Right lobe of liver (tissue), 6 donors: Measurements from ENCODE around the gene PIM3. TPM values are rescaled to one million over a fixed set of nuclear protein-coding genes. Genes with fewer than 3 reads are reported as not detected.
A peak's percentile ranks its signal among the peaks of the same experiment; 100 is the strongest.

Experiments
- ATAC-seq, 4 donors: fragments of 200-7000 bp; cut with Tn5 transposase; one replicate each; pipeline ENCODE4 v1.9.1; 2020; ENCODE audit warnings: mild to moderate bottlenecking in 4 of 4, moderate library complexity in 4 of 4
- DNase-seq, 3 donors: peaks; one replicate each; pipeline ENCODE4 v3.0.0-alpha.2; 2020
- H3K27ac ChIP-seq, 3 donors: fragments of 200-600 bp; one replicate each; pipeline ENCODE4 v1.8.0; 2022
- H3K27me3 ChIP-seq, 2 donors: fragments of 200-600 bp; one replicate each; pipeline ENCODE4 v1.8.0; 2022
- H3K36me3 ChIP-seq, 4 donors: fragments of 200-600 bp; sonication (generic) in 1 of 4; one replicate each; pipeline versions ENCODE4 v1.5.1 to v1.8.0; 2017 to 2022; ENCODE audit warnings: control low read depth in 1 of 4
- H3K4me1 ChIP-seq, 4 donors: fragments of 200-600 bp; sonication (generic) in 1 of 4; one replicate each; pipeline versions ENCODE4 v1.5.1 to v1.8.0; 2017 to 2022; ENCODE audit warnings: control low read depth in 1 of 4
- H3K4me3 ChIP-seq, 3 donors: fragments of 200-600 bp; one replicate each; pipeline ENCODE4 v1.8.0; 2022
- H3K9me3 ChIP-seq, 4 donors: fragments of 200-600 bp; sonication (generic) in 1 of 4; one replicate each; pipeline versions ENCODE4 v1.5.1 to v1.8.0; 2017 to 2022; ENCODE audit warnings: control low read depth in 1 of 4
- CTCF ChIP-seq, 4 donors: fragments of 200-600 bp in 3 of 4; fragments of 450-650 bp in 1 of 4; IDR thresholded peaks; one replicate each; pipeline versions ENCODE4 v1.5.1 to v1.8.0; 2016 to 2022; ENCODE audit warnings: antibody characterized with exemption in 4 of 4, mild to moderate bottlenecking in 2 of 4
- POLR2A ChIP-seq: fragments of 450-650 bp; IDR thresholded peaks from one replicate; pipeline ENCODE4 v1.6.1; 2017; ENCODE audit warnings: antibody characterized with exemption, mild to moderate bottlenecking
- WGBS: methylation state at CpG from one replicate; pipeline ENCODE4 v1.1.6; 2018; ENCODE audit warnings: low coverage, low lambda C conversion rate; ENCODE audit not compliant: insufficient coverage; ENCODE audit errors: missing lambda C conversion rate; 5-methylcytosine and 5-hydroxymethylcytosine counted together
- intact Hi-C, 2 donors: fragments of 100-400 bp; cut with DNase I; formaldehyde crosslinking; loops; one replicate each; pipeline versions ENCODE4 v1.11.2 to v1.14.1; 2022
- total RNA-seq, 6 experiments: library from RNA; depleted of rRNA in 2 of 6; stranded (reverse); fragments of >200 nt in 2 of 6; fragmentation: NEBNext Ultra II Directional in 3 of 6; extraction: Animal tissue kit (Norgen Biotek cat#: 25700) in 3 of 6; gene quantifications; one replicate each; pipeline versions ENCODE4 v1.1.0 to v1.2.4, GENCODE V29; 2016 to 2023
- donor health status: DM: no; HTN: yes; CAD: no.
- donor health status: DM: no; HTN: no; CAD: no.
- donor health status: DM: no; HTN: no; CAD: no.
- donor health status: DM: no; HTN: yes; CAD: no.
- donor health status: DM: no; HTN: yes; CAD: no.

The PIM3 gene
- total RNA-seq, 6 experiments from 2014 or later, result 26.7 to 64.4 (median 32.8) TPM

- WGBS, result 95% methylated on average over 8 of the region's 25 CpGs
- DNase-seq, result peak in 1 of 3 donors; percentile 22
- peaks cover 0 to 10% (median 4%) of the 10 kb centered on the region in 4 donors for H3K4me1 ChIP-seq
Measured at GRCh38 chr22:49922926-49923325, 37.6 kb upstream of the PIM3 start.

DNA sequence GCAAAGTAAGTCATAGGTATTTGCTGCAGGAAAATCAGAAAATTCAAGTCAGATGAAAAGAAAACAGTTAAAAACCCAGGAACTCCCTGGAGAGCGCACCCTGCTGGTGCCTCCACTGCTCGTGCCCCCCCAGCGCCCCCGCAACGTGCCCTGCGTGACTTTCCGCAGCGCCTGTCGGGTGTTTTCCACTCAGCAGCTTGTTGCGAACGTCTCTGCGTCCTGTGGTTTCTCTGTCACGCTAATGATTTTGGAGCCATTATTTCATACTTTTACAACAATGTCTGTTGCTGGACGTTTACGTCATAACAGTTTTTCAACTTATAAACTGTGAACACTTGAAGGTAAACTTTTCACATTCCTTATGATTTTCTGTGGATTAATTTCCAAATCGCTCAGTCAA, 37.1 kb upstream of the PIM3 start:
- Histone ChIP-seq H3K4me3 (no peak overlapping the region), H3K36me3 (peaks cover 0 to 10% (median 5%) of the 10 kb centered on the region in 4 donors), H3K9me3 (no peaks in the 10 kb centered on the region), H3K27ac (no peak overlapping the region), H3K4me1 (peaks cover 0 to 10% (median 4%) of the 10 kb centered on the region in 4 donors), H3K27me3 (no peaks in the 10 kb centered on the region)
- TF ChIP-seq POLR2A (no peak), CTCF (IDR thresholded peaks at IDR 0.05) (no peak)
- DNase-seq (no peak), ATAC-seq (no peak)
- WGBS, result 76% methylated on average over 15 of the region's 16 CpGs
- intact Hi-C loops, result loop anchor here in 1 of 2 donors (10.0 kb wide), 1 partner anchor 159 kb away; no protein-coding TSS in a partner anchor

More at GRCh38 chr22:49922926-49923325, 37.6 kb upstream of the PIM3 start:
- no peak for ATAC-seq
- H3K27me3 ChIP-seq, result no peaks in the 10 kb centered on the region
- H3K4me3 ChIP-seq, result no peak overlapping the region
- H3K27ac ChIP-seq, result no peak overlapping the region
- H3K9me3 ChIP-seq, result no peaks in the 10 kb centered on the region
- peaks cover 0 to 10% (median 5%) of the 10 kb centered on the region in 4 donors for H3K36me3 ChIP-seq
- TF ChIP-seq POLR2A (no peak), CTCF (IDR thresholded peaks at IDR 0.05) (no peak)
- intact Hi-C loops, result loop anchor here in 1 of 2 donors (10.0 kb wide), 1 partner anchor 158 kb away; no protein-coding TSS in a partner anchor

GRCh38 chr22:49924113-49924833, 36.3 kb upstream of the PIM3 start:
- 89% methylated on average over 3 of the region's 31 CpGs for WGBS
- Histone ChIP-seq H3K4me3 (no peak overlapping the region), H3K4me1 (peaks cover 0 to 7% (median 3%) of the 10 kb centered on the region in 4 donors), H3K27ac (no peak overlapping the region), H3K9me3 (no peaks in the 10 kb centered on the region), H3K36me3 (peaks cover 0 to 10% (median 5%) of the 10 kb centered on the region in 4 donors), H3K27me3 (no peaks in the 10 kb centered on the region)
- intact Hi-C loops, result loop anchor here in 1 of 2 donors (10.0 kb wide), 1 partner anchor 159 kb away; no protein-coding TSS in a partner anchor
- ATAC-seq (no peak), DNase-seq (no peak)
- TF ChIP-seq POLR2A (no peak), CTCF (IDR thresholded peaks at IDR 0.05) (no peak)

GRCh38 chr22:49925525-49926128, 34.9 kb upstream of the PIM3 start:
- H3K27ac ChIP-seq, result peak overlapping the region in 1 of 3 donors; percentile 13
- H3K27me3 ChIP-seq, result no peaks in the 10 kb centered on the region
- no peak overlapping the region for H3K4me3 ChIP-seq
- TF ChIP-seq POLR2A, result no peak
- TF ChIP-seq CTCF (IDR thresholded peaks at IDR 0.05), result no peak
- ATAC-seq, result no peak
- no peaks in the 10 kb centered on the region for H3K9me3 ChIP-seq
- peaks cover 0 to 10% (median 5%) of the 10 kb centered on the region in 4 donors for H3K36me3 ChIP-seq
- 77% methylated on average over 12 of the region's 24 CpGs for WGBS
- intact Hi-C loops, result loop anchor here in 1 of 2 donors (5.0 to 10.0 kb wide), 2 partner anchors 107 to 161 kb away; no protein-coding TSS in a partner anchor
- DNase-seq, result peak in 1 of 3 donors; percentile 34
- peaks cover 0 to 4% (median 2%) of the 10 kb centered on the region in 4 donors for H3K4me1 ChIP-seq
